ENCODE measurements around the gene ZBTB20.

DNA sequence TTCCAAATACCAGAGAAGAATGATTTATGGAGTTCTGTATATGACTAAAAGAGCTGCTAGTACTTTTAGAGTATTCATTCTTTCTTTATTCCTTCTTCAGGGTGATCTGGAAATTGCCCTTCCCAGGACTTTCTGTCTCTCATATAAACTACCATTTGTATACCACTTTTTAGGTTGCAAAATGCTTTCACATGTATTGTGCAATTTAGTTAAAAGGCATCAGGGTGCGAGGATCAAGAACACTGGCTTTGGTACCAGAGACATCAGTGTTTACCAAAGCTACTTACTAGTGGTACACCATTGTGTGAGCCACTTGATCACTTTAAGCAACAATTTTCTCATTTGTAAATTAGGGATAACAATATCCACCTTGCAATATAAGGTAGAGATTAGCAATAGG is 601.9 kb downstream of the ZBTB20 start:
- TF ChIP-seq SIN3A (IDR thresholded peaks at IDR 0.05; ENCODE audit: borderline replicate concordance, insufficient read depth, low read length) = no peak
- no peak for TF ChIP-seq POLR2AphosphoS5 (IDR thresholded peaks at IDR 0.05; ENCODE audit: low read depth, low read length)
